HL-60/S4 treated with phorbol 12-myristate 13-acetate at 8.2 ng/mL for 4 days and 3 days (cell line): ENCODE data around the gene RP2.

ENCODE experiments used
- in situ Hi-C: fragments of 300-500 bp; cut with MboI; formaldehyde crosslinking; loops from 2 replicates; pipeline ENCODE4 v1.15.0; 2022; ENCODE audit warnings: low sequenced_read_pairs

RP2 gene

DNA sequence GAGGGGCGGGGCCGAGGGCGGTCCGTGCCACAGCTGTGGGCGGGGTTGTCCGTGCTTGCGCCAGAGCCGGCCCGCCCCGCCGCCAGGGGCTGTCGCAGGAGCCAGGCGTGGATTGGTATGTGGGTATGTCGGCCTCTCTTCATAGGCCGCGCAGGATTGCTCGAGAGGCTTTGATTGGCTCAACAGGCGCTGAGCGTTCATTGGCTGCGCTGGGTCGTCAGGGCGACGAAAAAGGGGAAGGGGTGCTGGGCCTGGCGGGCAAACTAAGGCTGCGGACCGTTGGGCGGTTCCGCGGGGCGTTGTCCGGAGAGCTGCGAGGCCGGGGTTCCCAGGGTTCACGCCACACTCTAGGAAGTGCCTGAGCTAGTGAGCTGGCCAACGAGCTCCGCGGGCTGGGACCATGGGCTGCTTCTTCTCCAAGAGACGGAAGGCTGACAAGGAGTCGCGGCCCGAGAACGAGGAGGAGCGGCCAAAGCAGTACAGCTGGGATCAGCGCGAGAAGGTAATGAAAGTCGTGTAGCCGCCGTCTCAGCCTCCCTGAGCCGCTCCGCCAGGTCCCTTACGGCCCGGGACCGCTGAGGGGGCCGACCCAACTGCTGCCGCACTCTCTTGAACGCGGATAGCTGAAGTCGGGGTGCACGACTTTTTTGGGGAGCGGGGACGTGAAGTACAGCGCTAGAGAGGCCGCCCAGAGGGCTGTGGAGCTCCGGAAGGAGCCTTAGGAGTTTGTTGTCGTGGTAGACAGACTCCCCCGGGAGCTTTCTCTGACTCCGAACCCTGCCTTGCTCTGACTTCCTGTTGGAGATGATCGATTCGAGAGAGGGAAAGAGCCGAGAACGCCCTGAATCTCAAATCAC, at the start of gene RP2:
Gene RP2 (plus strand): TSS at position 343 of the 857 bp plus-strand sequence. CDS start 58 bp downstream, at position 401.
- in situ Hi-C loops: no loop called here

DNA sequence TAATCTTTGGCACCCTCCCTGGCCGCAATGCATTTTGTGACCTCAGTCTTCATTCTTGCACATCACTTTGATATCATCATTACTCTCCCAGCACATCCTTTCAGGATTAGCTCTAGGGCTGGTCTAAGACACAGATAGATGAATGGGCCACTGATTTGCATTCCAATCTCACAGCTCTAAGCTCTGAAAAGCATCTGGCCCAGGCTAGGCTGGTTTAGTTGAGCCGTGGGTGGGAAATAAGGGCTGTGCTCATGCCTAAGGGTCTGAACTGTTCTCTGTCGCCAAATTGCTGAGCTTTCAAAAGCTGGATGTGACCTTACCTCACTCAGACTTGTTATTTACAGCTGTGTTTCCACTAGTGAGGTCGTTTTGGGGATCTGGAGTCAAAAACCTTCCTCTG, 47.9 kb upstream of the RP2 start:
- in situ Hi-C loops: loop anchor here (25.0 kb wide), 1 partner anchor 227 kb away; the partner anchor contains the start of gene CHST7

DNA sequence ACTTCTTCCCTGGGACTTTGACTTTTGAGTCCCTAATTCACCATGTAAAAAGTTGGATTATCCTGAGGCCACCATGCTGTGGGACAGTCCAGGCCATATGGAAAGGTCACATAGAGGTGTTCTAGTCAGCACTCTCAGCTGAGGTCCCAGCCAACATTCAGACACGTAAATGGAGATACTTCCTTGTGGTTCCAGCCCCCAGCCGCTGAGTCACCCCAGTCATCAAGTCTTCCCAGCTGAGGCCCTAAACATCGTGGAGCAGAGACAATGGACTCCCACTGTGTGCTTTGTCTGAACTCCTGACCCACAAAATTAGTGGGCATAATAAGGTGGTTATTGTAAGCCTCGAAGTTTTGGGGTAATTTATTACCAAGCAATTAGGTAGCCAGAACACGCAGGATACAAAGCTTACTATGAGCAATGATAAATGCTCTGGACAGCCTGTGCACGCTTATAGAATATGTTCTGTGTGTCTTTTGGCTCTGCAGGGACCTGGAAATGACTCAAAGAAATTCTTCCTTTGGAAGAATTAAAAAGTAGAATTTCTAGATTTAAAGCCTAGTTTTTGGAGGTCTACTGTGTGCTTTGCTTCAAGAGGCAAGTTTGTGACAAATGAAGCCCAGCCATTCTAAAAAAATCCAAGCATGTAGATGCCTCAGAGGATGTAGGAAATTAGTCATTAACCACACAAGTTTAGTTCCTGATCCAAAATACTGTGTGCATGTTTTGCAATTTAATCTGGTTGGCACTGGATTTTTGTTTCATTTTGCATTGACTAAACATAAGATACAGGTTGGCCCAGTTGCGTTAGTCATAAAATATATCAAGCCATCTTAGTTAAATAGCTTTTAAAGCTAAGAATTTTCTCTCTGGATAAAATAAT, 44.7 kb upstream of the RP2 start:
- in situ Hi-C loops: loop anchor here (25.0 kb wide), 1 partner anchor 230 kb away; the partner anchor contains the start of gene CHST7

DNA sequence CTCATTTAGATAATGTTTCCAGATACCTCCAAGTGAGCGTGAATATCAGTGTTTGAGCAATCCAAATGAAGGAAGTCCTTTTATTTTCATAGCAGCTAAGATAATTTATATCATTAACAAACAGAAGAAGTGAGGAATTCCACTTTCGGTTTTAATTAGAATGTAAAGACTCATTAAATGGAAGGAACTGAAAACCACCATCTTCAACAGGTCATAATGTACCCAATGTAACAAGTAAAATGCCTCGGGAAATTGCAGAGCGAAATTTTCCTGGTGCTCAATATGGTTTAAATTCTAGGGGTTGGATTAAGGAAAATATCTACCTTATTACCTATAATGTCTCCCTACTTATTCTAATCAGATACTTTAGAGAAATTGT, 44.0 kb upstream of the RP2 start:
- in situ Hi-C loops: loop anchor here (25.0 kb wide), 1 partner anchor 230 kb away; the partner anchor contains the start of gene CHST7

DNA sequence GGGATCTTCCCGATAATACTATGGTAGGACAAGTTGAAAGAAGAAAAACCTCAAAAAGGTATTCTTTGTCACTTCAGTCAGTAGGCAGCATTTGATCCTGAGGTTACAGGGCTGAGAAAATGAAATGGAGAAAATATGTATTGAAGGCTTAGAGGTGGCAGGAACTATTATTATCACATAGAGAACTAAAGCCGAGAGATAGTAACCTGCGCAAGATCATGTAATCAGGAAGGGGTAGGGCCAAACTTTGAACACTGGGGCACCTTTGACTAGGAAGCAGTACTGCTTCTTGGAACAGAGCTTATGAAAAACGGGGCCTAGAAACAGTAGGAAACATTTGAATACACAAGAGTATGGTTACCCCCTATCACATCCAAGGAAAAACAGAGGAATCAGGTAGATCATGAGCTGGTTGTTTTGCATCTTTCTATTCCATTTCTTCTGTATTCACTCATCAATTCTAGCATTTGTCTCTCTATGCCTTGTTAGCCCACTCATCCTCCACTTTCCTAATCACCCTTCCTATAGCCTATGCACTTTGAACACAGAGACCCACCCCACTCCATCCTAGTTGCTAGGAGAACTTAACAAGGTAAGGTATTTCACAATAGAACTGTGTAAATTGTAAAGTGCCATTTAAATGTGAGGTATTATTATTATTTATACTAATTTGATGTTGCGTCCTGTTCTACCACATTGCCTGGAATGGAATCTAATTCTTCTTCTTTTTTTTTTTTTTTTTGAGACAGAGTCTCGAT, 43.3 kb upstream of the RP2 start:
- in situ Hi-C loops: loop anchor here (25.0 kb wide), 1 partner anchor 231 kb away; the partner anchor contains the start of gene CHST7

DNA sequence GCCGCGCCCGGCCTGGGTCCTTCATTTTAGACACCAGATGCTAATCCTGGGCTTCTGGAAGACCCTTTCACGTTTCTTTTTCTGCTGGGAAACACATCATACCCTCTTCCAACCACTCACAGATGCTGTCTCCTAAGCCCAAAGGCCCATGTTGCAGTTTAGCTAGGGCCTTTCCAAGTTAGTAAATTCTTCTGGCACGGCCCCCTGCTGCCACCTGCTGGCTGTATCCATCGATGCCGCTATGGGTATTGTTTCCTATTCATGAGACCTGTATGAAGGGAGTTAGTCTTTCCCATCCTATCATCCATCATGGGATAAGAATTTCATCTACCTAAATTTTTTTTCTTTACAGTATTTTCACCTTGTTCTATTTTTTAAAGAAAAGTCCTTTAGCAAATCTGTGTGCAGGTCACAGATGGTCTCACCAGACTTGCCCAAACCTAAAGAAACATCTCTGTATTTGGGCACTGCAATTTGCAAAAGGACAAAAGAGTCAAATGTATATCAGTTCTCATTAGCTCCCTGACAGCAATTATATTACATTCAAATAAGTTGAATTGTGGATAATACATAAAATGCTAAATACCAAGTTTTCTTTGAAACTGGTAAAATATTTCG, 40.2 kb upstream of the RP2 start:
- in situ Hi-C loops: loop anchor here (25.0 kb wide), 1 partner anchor 234 kb away; the partner anchor contains the start of gene CHST7

DNA sequence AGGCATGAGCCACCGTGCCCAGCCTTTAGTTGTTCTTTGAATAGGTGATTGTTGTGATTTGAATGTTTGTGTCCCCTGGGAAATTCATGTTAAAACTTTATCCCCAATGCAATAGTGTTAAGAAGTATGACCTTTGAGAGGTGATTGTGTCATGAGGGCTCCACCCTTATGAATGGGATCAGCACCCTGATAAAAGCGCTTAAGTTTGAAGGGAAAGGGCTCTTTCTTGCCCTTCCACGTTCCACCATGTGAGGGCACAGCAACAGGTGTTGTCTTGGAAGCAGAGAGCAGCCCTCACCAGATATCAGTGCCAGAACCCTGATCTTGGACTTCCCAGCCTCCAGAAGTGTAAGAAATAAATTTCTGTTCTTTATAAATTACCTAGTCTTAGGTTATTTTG, 33.7 kb upstream of the RP2 start:
- in situ Hi-C loops: no loop called here

DNA sequence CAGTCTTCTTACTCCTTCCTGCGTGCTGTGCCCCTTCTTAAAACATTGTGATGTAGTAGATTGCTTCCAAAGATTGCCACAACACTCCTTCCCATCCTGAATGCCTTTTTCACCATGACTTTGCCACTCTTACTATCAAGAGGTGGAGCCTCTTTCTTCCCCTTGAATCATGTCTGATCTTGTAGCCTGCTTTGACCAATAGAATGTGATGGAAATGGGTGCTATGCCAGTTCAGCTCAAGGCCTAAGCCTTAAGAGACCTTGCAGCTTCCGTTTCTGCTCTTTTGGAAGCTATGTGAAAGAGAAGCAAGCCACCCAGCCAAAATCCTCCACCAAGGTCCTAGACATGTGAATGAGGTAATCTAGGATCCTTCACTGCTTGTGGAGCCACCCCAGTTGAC, 31.6 kb upstream of the RP2 start:
- in situ Hi-C loops: no loop called here

DNA sequence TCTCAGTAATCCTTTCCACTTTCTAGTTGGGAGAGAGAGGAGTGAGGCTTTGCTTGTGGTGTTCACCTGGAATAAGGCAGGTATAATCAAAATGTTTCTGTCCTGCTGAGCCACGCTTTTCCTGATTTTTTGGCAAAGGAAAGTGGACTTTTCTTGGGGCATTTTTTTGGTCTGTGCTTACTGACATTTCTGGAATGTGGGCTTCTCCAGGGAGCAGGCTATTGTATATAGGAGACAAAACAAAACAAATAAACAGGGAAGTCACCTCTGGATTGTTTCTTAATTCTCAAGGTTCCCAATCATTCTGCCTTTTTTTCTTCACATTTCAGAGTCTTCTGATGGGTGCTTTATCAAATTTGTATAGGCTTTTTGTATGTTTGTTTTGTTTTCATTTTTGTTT, 25.7 kb upstream of the RP2 start:
- in situ Hi-C loops: no loop called here

DNA sequence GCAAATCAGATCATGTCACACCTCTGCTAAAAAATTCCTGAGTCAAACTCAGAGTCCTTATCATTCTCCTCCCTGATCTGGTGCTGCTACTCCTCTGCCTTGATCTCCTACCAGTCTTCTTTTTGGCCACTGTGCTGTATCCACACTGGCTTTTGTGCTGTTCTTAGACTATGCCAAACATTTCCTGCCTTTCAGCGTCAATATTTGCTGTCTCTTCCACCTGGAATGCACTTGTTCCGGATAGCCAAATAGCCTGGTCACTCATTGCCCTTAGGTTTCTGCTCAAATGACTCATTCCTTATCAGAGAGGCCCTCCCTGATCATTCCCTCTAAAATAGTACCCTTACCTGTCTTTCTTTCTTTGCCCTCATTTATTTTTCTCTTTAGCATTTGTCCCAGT, 24.4 kb upstream of the RP2 start:
- in situ Hi-C loops: no loop called here

DNA sequence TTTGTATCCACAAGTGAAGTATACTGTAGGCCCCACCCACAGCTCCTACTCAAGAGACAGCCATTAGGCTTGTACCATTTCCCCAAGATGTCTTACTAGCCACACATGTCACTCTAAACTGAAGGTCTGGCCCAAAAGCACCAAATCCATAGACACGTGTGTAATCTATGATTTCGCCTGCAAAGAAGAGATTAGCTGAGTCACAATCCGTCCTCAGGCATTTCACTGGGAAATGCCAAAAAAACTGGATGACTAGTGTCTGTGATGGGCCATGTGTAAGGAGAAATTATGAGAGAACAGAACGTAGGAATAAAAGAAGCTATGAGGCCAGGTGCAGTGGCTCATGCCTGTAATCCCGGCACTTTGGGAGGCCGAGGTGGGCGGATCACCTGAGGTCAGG, 21.9 kb upstream of the RP2 start:
- in situ Hi-C loops: no loop called here

DNA sequence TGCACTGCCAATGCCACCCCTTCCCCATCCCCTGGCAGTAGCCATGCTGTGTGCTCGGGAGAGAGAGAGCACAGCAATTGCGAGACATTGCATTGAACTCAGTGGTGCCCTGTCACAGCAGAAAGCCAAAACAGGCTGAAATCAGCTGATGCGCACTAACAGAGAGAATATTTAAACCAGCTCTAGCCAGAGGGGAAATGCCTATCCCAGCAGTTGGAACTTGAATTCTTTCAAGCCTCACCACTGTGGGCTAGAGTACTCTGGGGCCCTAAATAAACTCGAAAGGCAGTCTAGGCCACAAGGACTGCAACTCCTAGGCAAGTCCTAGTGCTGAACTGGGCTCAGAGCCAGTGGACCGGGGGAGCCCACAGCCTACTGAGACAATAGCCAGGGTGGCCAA, 17.7 kb upstream of the RP2 start:
- in situ Hi-C loops: no loop called here

DNA sequence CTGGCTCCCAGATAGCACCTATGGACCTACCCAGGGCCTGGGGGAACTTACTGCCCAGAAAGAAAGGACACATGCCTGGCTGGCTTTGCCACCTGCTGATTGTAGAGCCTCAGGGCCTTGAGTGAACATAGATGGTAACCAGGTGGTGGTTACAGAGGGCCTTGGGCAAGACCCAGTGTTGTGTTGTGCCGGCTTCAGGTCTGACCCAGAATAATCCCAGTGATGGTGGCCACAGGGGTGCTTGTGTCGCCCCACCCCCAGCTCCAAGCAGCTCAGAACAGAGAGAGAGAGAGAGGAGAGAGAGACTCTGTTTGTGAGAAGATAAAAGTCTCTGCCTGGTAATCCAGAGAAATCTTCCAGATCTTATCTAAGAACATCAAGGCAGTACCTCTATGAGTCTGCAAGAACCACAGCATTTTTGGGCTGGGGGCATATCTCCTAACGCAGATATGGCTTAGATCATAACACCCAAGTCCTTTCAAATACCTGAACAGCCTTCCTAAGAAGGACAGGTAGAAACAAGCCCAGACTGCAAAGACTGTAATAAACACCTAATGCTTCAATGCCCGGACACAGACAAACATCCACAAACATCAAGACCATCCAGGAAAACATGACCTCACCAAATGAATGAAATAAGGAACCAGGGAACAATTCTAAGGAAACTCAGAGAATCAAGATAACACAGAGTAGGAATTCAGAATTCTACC, 16.3 kb upstream of the RP2 start:
- in situ Hi-C loops: no loop called here

DNA sequence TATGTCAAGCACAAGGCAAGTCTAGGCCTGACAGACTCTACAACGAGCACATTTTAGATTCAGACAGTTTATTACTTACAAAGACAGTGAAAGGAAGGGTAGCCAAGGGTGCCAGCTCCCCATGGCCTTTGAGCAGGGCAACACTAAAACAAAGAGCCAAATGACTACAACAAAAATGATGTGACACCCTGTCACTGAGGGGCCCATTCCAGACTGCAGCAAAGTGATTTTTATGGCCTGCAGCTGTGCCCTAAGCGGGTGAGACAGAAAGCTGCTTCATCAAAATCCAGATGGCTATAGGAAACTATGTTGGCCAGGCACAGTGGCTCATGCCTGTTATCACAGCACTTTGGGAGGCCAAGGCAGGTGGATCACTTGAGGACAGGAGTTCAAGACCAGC, 13.4 kb upstream of the RP2 start:
- in situ Hi-C loops: no loop called here

DNA sequence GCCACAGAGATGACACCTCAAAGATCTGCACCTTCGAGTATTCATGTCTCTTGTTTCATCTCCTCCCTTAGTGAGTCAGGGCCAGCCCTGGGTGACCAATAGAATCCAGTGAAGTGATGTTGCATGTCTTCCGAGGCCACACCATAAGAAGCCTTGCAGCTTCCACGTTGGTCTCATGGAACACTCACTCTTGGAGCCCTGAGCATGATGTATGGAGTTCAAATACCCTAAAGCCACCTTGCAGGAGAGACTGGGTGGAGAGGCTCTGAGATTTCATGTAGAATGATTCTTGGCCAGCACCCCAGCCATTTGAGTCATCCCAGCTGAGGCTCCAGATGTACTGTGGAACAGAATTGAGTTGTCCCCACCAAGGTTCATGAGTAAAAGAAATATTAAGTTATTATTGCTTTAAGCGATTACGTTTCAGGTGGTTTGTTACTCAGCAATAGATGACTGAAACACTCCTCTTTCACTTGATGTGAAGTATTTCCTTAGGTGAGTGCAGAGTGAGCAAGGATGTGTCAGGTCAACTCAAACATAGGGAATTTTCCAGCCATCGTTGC, 5.0 kb upstream of the RP2 start:
- in situ Hi-C loops: no loop called here

DNA sequence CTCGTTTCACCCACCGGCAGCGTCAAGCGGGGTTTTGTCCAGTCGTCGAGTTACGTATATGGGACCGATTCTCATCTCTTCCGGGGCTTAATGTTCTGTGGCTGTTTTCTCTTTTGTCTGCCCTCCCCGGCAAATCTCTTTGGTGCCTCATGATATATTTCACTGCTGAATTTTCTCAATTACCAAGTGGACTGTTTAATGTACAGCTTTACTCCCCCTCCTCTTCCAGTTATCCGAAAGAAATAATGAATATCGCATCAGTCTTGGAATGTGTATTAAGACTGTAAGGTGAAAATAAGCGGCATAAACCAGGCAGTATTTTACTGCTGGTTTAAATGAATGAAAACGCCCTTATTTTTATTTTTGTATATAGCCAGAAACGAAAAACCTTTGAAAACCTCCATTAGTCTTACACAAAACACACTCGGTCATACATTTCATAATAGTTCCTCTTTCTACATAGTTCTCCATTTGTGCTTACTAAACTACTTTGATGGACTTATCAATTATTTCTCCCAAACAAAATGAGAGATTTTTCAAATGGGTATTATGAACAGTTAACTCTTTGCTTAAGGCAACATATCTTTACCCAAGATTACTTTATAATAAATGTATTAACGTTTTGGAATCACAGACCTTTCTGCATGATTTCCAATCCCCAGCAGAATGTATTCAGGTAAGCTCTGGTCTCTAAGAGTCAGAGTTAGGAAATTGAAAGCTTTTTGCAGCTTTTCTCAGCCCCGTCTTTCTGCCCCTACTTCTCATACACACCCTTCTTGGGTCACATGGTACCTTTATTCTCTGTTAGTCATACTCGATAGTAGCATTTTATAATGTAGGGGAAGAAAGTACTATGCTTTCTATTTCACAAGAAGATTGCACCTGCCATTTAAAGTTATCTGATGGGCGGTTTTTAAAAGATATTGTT, 979 bp downstream of the RP2 start:
- in situ Hi-C loops: no loop called here

DNA sequence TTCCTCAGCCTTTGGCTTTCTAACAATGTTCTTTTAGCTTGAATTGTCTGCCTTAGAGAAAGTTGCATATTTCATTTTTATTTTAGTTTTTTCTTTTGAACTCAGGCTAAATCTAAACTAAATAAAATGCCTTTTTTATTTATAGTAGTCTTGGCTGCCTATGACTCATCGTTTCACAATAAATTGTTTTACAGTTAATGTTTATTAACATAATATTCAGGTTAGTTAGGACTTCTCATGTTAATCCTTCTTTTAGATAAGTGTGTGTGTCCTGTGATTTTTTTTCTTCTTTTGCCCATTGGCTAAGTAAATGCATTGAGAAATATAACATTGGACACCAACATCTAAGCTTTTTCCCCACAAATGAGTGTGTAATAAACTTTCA, 1.6 kb downstream of the RP2 start:
- in situ Hi-C loops: no loop called here

DNA sequence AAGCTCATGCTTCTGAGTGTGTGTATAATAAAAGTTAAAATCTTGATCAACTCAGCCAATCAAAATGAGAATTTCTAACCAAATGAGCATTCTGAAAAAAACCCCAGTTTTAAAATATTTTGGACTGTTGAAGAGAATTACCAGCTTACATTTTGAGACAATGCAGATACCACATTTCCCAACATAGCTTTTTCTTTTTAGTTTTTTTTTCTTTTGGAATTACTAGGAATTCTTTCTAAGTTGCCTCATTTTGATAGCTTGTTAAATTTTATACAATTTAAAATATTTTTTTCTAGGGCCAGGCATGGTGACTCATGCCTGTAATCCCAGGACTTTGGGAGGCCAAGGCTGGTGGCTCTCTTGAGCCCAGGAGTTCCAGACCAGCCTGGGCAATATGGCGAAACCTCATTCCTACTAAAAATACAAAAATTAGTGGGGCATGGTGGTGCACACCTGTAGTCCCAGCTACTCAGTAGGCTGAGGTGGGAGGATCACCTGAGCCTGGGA, 2.2 kb downstream of the RP2 start:
- in situ Hi-C loops: no loop called here
